ENCODE results near the gene SPON2. TPM values are rescaled to one million over a fixed set of nuclear protein-coding genes. Genes with fewer than 3 reads are reported as not detected.

The SPON2 gene
- polyA plus RNA-seq, 1 donor from 2014 or later, result 8.6 TPM

- H3K4me1 Mint-ChIP-seq, result peaks cover 20 to 27% (median 21%) of the 10 kb centered on the region in 3 donors
- H3K9me3 Mint-ChIP-seq, result peaks cover 0 to 3% (median 3%) of the 10 kb centered on the region in 3 donors
- peaks cover 7% of the 10 kb centered on the region for H3K27me3 Mint-ChIP-seq
- H3K4me3 Mint-ChIP-seq, result peak overlapping the region; percentile 87 to 95 (median 92)
- peak overlapping the region; percentile 71 to 88 (median 79) for H3K27ac Mint-ChIP-seq
- H3K36me3 Mint-ChIP-seq, result peaks cover 4% of the 10 kb centered on the region
Measured at GRCh38 chr4:1167244-1167949, 5.0 kb downstream of the SPON2 start.

GRCh38 chr4:1166509-1167243, 5.7 kb downstream of the SPON2 start:
- Mint-ChIP-seq H3K4me3 (peak overlapping the region; percentile 87 to 95 (median 92)), H3K27me3 (peaks cover 7% of the 10 kb centered on the region), H3K9me3 (peaks cover 0 to 3% (median 3%) of the 10 kb centered on the region in 3 donors), H3K36me3 (peaks cover 4% of the 10 kb centered on the region), H3K4me1 (peaks cover 20 to 29% (median 21%) of the 10 kb centered on the region in 3 donors), H3K27ac (peak overlapping the region; percentile 71 to 88 (median 79))

GRCh38 chr4:1164956-1165545, 7.3 kb downstream of the SPON2 start:
- Mint-ChIP-seq H3K4me1 (peaks cover 21 to 29% (median 25%) of the 10 kb centered on the region in 3 donors), H3K27me3 (peaks cover under 1% of the 10 kb centered on the region), H3K27ac (peak overlapping the region in 2 of 3 donors; percentile 51 to 59), H3K9me3 (peaks cover 0 to 3% (median 3%) of the 10 kb centered on the region in 3 donors), H3K4me3 (peak overlapping the region in 2 of 4 donors; percentile 52 to 71), H3K36me3 (peaks cover 4% of the 10 kb centered on the region)

GRCh38 chr4:1164444-1164843, 7.9 kb downstream of the SPON2 start:
- peaks cover 0 to 3% (median 3%) of the 10 kb centered on the region in 3 donors for H3K9me3 Mint-ChIP-seq
- H3K27me3 Mint-ChIP-seq, result no peaks in the 10 kb centered on the region
- H3K27ac Mint-ChIP-seq, result peak overlapping the region in 1 of 3 donors; percentile 51
- peak overlapping the region in 2 of 4 donors; percentile 12 to 71 for H3K4me3 Mint-ChIP-seq
- H3K4me1 Mint-ChIP-seq, result peaks cover 21 to 29% (median 25%) of the 10 kb centered on the region in 3 donors
- H3K36me3 Mint-ChIP-seq, result peaks cover 4% of the 10 kb centered on the region

GRCh38 chr4:1164040-1164439, 8.3 kb downstream of the SPON2 start:
- no peak overlapping the region for H3K27ac Mint-ChIP-seq
- no peak overlapping the region for H3K4me3 Mint-ChIP-seq
- peaks cover 0 to 3% (median 3%) of the 10 kb centered on the region in 3 donors for H3K9me3 Mint-ChIP-seq
- peaks cover 4% of the 10 kb centered on the region for H3K36me3 Mint-ChIP-seq
- H3K27me3 Mint-ChIP-seq, result no peaks in the 10 kb centered on the region
- peaks cover 21 to 29% (median 25%) of the 10 kb centered on the region in 3 donors for H3K4me1 Mint-ChIP-seq

GRCh38 chr4:1160351-1160750, 12.0 kb downstream of the SPON2 start:
- no peak overlapping the region for H3K27ac Mint-ChIP-seq
- H3K4me3 Mint-ChIP-seq, result no peak overlapping the region
- peaks cover 12 to 18% (median 17%) of the 10 kb centered on the region in 3 donors for H3K4me1 Mint-ChIP-seq
- peaks cover 11% of the 10 kb centered on the region for H3K36me3 Mint-ChIP-seq
- H3K27me3 Mint-ChIP-seq, result peaks cover 6% of the 10 kb centered on the region
- peaks cover 4 to 16% (median 10%) of the 10 kb centered on the region in 3 donors for H3K9me3 Mint-ChIP-seq

GRCh38 chr4:1156069-1156468, 16.3 kb downstream of the SPON2 start:
- Mint-ChIP-seq H3K4me3 (no peak overlapping the region), H3K27me3 (peaks cover 18% of the 10 kb centered on the region), H3K27ac (no peak overlapping the region), H3K36me3 (peaks cover 7% of the 10 kb centered on the region), H3K4me1 (peaks cover 0 to 11% (median 2%) of the 10 kb centered on the region in 3 donors), H3K9me3 (peaks cover 4 to 13% (median 9%) of the 10 kb centered on the region in 3 donors)

GRCh38 chr4:1155314-1155713, 17.1 kb downstream of the SPON2 start:
- H3K27me3 Mint-ChIP-seq, result peaks cover 18% of the 10 kb centered on the region
- H3K36me3 Mint-ChIP-seq, result peaks cover 7% of the 10 kb centered on the region
- peaks cover 0 to 10% (median 2%) of the 10 kb centered on the region in 3 donors for H3K4me1 Mint-ChIP-seq
- no peak overlapping the region for H3K4me3 Mint-ChIP-seq
- H3K9me3 Mint-ChIP-seq, result peaks cover 4 to 13% (median 9%) of the 10 kb centered on the region in 3 donors
- peak overlapping the region in 1 of 3 donors; percentile 23 for H3K27ac Mint-ChIP-seq

GRCh38 chr4:1154523-1155182, 17.7 kb downstream of the SPON2 start:
- peaks cover 7% of the 10 kb centered on the region for H3K36me3 Mint-ChIP-seq
- peaks cover 19% of the 10 kb centered on the region for H3K27me3 Mint-ChIP-seq
- H3K4me3 Mint-ChIP-seq, result no peak overlapping the region
- no peak overlapping the region for H3K27ac Mint-ChIP-seq
- H3K4me1 Mint-ChIP-seq, result peaks cover 0 to 10% (median 2%) of the 10 kb centered on the region in 3 donors
- peaks cover 5 to 13% (median 9%) of the 10 kb centered on the region in 3 donors for H3K9me3 Mint-ChIP-seq

- Mint-ChIP-seq H3K4me3 (no peak overlapping the region), H3K36me3 (peaks cover 7% of the 10 kb centered on the region), H3K4me1 (peaks cover 0 to 10% (median 2%) of the 10 kb centered on the region in 3 donors), H3K9me3 (peaks cover 6 to 13% (median 11%) of the 10 kb centered on the region in 3 donors), H3K27ac (no peak overlapping the region), H3K27me3 (peaks cover 21% of the 10 kb centered on the region)
Measured at GRCh38 chr4:1154126-1154522, 18.3 kb downstream of the SPON2 start.

- Mint-ChIP-seq H3K27ac (no peak overlapping the region), H3K9me3 (peaks cover 6 to 13% (median 11%) of the 10 kb centered on the region in 3 donors), H3K4me1 (peaks cover 0 to 10% (median 2%) of the 10 kb centered on the region in 3 donors), H3K4me3 (no peak overlapping the region), H3K36me3 (peaks cover 6% of the 10 kb centered on the region), H3K27me3 (peaks cover 21% of the 10 kb centered on the region)
Measured at GRCh38 chr4:1153567-1154090, 18.8 kb downstream of the SPON2 start.

- no peak overlapping the region for H3K4me3 Mint-ChIP-seq
- H3K4me1 Mint-ChIP-seq, result peaks cover 2 to 10% (median 3%) of the 10 kb centered on the region in 3 donors
- no peak overlapping the region for H3K27ac Mint-ChIP-seq
- H3K9me3 Mint-ChIP-seq, result peaks cover 0 to 3% (median 2%) of the 10 kb centered on the region in 3 donors
- H3K27me3 Mint-ChIP-seq, result peaks cover 19% of the 10 kb centered on the region
- peaks cover 2% of the 10 kb centered on the region for H3K36me3 Mint-ChIP-seq
Measured at GRCh38 chr4:1152290-1152689, 20.1 kb downstream of the SPON2 start.

- Mint-ChIP-seq H3K4me3 (no peak overlapping the region), H3K36me3 (no peaks in the 10 kb centered on the region), H3K27ac (no peak overlapping the region)
Measured at GRCh38 chr4:1151541-1151940, 20.8 kb downstream of the SPON2 start.

GRCh38 chr4:1150875-1151274, 21.5 kb downstream of the SPON2 start:
- Mint-ChIP-seq H3K27ac (no peak overlapping the region), H3K4me3 (no peak overlapping the region), H3K36me3 (no peaks in the 10 kb centered on the region)

More at GRCh38 chr4:1151541-1151940, 20.8 kb downstream of the SPON2 start:
- peaks cover 0 to 3% (median 2%) of the 10 kb centered on the region in 3 donors for H3K9me3 Mint-ChIP-seq
- H3K4me1 Mint-ChIP-seq, result peaks cover 2 to 10% (median 3%) of the 10 kb centered on the region in 3 donors
- H3K27me3 Mint-ChIP-seq, result peaks cover 19% of the 10 kb centered on the region

More at GRCh38 chr4:1150875-1151274, 21.5 kb downstream of the SPON2 start:
- peaks cover 17% of the 10 kb centered on the region for H3K27me3 Mint-ChIP-seq
- H3K4me1 Mint-ChIP-seq, result peaks cover 2 to 10% (median 3%) of the 10 kb centered on the region in 3 donors
- peaks cover 0 to 3% (median 2%) of the 10 kb centered on the region in 3 donors for H3K9me3 Mint-ChIP-seq
